CMK (cell line): ENCODE results near the gene ALDH2.
"Not testable (repeated sequence)": the region's sequence is repeated elsewhere in the genome, so short reads cannot be mapped to it uniquely, and the experiment has no call there.

ENCODE experiments used
- DNase-seq: peaks from one replicate; pipeline ENCODE4 v3.0.0-alpha.2; 2010; ENCODE audit warnings: low read depth

Gene ALDH2

DNA sequence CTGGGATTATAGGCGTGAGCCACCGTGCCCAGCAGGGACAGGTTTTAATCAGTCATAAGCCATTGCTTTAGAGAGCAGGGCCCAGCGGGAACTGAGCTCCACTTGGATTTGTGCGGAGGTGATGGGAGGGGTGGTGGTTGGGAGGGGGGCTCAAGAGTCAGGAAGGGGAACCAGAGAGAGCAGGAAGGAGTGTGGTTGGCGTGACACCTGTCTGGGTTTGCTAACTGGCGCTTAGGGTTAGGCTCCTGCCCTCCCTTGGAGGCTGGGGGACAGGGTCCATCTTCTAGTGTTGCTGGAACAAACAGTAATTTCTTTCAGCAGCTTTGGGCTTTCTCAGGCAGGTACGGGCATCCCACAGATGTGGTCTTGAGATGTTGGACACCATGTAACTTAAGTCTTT, 7.5 kb upstream of the ALDH2 start:
- DNase-seq: no peak

DNA sequence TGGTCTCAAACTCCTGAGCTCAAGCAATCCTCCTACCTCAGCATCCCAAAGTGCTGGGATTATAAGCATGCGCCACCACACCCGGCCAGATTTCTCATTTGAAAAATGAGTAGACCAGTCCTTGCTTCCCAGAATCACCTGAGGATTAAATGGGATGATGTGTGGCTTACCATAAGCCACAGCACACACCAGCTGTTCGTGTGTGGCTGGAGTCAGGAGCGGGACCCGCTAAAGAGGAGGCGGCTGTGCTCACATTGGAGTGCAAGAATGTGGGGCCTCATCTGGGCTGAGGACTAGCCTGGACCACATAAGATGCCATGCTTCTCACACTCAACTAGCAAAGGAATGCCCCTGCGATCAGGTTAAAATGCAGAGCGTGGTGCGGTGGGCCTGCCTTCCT, 6.7 kb upstream of the ALDH2 start:
- no peak for DNase-seq

DNA sequence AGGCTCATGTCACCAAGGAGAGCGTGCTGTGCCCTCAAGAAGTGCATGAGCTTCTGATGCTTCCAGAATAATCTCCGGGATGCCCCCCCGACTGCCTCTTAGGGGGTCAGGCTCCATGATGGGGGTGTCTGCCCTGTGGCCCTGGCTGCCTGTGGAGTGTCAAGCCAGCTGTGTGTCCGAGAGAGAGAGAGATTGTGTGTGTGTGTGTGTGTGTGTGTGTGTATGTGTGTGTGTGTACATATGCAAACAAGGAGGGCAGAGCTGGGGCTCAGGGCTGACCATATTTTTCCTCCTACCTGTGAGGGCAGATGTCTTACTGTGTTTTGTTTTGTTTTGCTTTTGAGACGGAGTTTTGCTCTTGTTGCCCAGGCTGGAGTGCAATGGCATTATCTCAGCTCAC, 5.6 kb upstream of the ALDH2 start:
- DNase-seq: no peak

DNA sequence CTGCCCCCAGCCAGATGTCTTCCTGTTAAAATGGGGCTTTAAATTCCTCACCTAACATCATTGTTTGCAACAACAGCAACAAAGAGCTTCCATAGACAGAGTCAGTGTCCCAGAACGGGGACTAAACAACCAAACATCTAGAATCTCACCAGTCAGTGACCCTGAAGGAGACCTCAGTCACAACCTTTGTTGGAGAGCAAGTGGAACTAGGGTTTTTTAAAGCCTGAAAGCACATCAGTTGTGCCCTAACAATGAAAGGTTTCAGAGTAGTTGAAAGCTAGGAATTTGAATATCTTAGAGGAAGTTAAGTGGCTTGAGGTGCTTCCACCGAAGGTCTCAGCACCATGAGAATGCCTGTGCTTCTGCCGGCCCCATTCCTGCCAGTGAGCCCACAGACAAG, 5.0 kb upstream of the ALDH2 start:
- no peak for DNase-seq

DNA sequence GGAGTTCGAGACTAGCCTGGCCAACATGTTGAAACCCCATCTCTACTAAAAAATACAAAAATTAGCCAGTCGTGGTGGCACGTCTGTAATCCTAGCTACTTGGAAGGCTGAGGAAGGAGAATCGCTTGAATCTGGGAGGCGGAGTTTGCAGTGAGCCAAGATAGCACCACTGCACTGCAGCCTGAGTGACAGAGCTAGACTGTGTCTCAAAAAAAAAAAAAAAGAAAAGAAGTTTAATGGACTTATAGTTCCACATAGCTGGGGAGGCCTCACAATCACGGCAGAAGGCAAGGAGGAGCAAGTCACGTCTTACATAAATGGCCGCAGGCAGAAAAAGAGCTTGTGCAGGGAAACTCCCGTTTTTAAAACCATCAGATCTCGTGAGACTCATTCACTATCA, 3.2 kb upstream of the ALDH2 start:
- DNase-seq: not testable (repeated sequence)

DNA sequence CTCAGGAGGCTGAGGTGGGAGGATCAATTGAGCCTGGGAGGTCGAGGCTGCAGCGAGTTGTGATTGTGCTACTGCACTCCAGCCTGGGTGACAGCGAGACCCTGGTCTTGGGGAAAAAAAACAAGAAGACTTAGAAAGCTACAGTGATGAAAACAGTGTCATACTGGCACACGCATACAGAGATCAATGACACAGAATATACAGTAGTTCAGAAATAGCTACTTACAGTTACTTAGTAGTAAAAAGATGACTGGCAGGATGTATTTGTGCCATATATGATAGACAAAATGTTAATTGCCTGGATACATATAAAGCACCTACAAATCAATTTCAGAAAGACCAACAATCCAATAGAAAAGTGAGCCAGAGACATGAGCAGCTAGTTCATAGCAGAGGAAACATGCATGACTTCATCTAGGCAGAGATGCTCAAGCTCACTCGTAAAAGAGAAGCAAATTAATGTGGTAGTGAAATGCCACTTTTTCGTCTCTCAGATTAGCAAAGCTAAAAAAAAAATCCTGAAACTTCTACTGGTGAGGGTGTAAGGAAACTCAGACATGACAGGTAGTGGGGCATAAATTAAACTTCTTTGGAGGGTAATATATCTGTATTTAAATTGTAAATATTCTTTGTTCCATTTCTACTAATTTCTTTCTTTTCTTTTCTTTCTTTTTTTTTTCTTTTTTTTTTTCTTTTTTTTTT, 2.5 kb upstream of the ALDH2 start:
- no peak for DNase-seq

DNA sequence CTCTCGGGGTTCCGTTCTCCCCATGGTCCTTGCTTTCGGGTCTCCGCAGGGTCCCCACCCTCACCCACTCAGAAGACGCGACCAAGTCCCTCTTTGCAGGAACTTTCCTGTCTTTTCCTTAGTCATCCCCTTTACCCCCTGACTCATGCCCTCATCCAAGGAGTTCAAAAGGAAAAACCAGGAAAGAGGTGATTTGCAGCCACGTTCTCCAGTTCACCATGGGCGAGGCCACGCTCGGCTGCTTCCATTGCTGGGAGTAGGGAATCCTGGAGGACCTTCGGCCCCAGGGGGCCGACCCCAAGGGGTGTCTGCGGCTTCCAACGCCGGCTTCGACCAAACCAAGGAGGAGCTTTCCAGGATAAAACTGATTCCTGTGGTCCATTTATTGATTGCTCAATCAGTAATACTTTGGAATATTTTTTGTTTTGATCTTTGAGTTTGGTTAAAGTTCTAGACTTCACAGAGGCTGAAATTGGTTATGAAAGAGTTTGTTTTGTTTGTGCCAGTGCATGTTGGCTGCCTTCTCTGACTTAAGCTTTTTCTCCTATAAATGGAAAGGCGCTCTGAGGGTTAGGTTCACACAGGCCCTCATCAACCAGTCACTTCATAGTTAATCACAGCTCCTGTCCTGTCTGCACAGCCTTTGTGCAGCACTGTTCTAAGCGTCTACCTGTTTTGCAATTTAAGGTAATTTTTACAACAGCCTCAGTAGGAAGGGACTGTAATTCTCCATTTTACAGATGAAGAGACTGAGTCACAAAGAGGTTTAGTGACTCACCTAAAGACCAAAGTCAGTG, 827 bp downstream of the ALDH2 start:
- DNase-seq: no peak

DNA sequence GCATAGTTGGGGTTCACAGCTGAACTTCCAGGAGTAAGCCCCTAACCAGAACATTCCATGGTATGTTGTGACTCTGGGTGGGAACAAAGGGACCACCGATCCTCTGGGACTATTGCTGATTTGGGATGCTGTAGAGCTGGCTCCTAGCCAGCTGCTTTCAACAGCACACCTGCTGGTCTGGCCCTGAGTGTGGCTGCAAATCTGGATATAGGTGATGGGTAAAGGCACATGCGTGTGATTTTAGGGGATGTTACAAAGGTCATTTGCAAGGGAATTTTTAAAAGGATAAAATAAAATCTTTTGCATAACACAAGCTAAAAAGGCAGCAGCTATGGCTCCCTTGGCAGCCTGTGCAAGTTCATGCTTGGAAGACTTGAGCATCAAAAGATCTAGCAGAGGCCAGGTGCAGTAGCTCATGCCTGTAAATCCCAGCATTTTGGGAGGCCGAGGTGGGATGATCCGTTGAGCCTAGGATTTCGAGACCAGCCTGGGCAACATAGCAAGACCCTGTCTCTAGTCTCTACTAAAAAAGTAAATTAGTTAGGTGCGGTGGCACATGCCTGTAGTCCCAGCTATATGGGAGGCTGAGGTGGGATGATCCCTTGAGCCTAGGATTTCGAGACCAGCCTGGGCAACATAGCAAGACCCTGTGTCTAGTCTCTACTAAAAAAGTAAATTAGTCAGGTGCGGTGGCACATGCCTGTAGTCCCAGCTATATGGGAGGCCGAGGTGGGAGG, 1.6 kb downstream of the ALDH2 start:
- DNase-seq: no peak

DNA sequence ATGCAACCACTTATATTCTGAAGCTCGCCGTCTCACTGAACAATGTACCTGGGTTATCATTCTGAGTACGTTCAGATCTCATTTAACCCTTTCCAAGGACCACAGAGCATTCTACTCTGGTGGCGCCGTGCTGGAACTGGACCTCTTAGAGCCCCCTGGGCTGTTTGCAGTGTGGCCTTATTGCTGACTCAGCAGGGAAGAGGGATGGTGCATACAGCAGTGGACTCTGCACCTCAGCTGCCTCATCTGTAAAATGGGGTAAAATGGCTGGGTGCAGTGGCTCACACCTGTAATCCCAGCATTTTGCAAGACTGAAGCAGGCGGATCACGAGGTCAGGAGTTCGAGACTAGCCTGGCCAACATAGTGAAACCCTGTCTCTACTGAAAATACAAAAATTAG, 2.9 kb downstream of the ALDH2 start:
- no peak for DNase-seq

DNA sequence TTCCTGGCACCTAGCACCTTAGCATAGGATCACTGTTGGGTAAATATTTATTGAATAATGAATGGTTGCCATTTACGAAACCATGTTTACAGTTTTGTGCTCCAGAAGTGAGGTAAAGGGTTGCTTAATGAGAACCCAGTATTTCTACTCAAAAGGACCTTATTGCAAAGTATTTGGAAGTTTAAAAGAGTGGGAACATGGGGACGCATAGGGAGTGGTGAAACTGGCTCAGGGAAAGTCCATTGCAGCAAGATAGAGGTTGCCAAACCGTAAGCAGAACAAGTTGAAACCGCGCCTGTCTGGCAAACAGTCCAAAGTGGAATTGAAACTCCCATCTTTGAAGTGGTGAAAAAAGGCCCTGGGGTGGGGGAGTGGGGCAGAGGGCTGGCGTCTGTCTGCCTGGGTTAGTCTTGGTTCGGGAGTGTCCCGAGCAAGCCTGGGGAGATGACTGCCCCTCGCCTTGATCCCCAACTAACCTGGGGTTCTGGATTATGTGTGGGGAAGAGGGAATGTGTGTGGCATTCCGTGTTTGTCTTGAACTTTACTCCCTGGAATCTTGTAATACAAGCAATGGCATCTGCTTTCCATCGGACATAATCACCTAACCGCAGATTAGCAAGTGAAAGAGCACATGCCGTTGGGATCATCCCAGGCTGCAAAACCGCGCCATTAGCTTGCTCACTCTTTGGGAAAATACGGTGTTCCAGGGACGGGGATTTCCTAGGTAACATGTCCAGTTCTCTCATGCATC, 7.2 kb downstream of the ALDH2 start:
- no peak for DNase-seq

DNA sequence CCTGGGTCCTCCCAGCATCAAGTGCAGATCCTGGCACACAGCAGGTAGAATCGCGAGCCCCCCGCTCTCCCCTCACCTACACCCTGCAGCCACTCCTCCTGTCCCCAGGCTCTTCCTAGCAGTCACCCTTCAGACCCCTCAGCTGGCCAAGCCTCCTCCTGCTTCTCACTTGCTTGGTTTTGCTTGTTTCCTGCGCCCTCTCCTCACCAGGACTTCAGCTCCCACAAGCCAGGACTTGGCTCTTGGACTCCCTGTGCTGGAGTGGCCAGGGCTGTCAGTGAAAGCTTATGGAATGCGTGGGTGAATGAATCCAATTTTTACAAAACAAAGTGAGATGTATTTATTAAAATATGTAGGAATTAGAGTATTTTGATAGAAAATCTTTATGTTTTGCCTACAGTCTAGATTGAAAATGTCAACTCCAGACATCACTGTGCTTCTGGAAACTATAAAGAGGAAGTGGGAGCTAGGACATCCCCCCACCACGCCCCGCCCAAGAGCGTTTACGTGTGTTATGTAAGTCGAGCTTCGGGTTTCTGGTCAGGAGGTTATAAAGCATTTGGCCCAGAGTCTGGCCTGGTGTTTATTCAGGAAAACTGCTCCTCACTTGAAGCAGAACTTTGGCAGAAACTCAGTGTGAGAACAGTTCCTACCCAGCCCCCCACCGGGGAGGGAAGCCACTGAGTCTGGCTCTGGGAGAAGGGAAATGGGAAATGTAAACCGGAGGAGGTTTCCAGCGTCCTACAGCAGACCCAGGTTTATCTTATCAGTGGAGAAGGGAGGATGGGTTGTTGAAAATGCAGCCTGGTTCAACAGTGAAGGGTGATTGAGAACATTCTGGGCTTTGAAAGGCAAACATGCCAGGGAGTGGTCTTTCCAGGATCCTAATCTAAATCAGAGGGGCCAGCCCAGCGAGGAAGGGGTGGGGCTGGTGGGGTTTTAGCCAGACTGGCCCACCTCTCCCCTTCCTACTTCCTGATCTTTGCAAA, 8.8 kb downstream of the ALDH2 start:
- peak; percentile 63 for DNase-seq

DNA sequence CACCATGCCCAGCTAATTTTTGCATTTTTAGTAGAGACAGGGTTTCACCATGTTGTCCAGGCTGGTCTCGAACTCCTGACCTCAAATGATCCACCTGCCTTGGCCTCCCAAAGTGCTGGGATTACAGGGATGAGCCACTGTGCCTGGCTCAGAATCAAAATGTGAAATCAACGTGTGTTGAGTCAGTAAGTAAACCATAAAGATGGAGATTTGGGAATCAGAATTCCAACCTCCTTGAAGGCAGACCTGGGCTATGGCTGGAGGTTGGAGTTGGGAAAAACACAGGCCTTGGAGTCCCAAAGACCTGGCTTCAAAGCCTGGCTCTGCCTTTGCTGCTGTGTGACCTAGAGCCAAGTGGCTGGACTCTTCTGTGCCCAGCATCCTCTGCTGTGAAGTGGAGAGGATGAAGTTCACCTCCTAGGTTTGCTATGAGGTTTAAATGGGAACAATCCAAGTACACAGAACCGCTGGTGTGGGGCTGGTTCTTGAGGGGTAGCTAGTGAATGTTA, 10.2 kb downstream of the ALDH2 start:
- DNase-seq: no peak

DNA sequence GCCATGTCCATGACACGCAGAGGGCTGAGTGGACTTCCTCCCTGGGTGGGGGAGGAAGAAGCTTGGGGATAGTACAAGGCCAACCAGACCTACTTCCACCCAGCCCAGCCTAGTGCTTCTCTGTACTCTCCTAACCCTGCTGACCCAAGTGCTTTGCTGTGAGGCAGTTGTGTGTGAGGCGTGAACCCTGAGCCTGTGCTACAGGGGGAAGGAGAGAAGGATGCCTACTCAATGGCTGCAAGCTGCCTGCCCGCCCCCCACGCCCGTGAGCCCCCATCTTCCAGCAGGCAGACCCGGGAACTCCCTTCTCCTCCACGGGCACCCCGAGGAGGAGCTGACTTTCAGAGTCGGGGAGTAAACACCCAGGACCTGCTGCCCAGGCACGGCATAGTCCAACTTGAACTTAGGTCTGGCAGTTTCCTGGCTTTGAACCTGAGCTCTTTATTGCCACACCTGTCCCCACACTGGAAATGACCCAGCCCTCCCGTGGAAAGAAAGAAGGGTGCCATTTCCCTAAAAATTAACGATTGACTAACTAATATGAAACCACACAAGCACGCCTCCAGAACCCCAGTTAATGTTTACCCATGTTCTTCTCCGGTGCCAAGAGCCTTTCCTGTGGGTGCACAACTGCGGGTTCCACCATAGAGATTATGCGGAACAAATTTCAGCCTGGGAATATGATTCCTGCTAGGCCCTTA, 10.8 kb downstream of the ALDH2 start:
- DNase-seq: no peak

DNA sequence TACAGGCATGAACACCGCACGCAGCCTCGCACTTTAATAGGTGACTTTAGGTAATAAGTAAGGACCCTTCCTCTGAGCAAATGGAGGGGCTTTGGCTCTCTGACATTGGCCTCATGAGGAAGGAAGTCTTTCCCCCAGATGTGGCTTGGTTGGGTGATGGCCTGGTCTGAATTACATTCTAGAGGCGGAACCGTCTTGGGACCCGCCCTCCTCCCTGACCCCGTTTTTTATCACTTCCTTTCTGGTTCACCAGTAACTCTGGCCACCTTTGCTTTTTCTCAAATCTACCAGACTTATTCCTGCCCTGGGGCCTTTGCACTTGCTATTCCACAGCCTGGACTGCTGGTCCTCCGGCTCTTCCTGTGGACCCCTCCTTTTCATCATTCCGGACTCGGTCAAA, 13.4 kb downstream of the ALDH2 start:
- no peak for DNase-seq

DNA sequence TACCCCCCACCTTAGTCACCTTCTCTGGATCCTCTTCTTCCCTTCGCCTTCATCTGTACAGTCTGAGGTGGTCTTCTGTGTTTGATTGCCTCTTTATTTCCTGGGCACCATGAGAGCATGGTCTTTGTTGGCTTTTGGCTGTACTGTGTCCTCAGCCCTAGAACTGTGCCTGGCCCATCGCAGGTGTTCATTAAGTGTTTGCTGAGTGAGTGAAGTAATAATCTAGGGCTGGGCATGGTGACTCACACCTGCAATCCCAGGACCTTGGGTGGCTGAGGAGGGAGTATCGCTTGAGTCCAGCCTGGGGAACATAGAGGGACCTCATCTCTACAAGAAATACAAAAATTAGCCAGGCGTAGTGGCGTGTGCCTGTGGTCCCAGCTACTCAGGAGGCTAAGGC, 13.9 kb downstream of the ALDH2 start:
- DNase-seq: no peak

DNA sequence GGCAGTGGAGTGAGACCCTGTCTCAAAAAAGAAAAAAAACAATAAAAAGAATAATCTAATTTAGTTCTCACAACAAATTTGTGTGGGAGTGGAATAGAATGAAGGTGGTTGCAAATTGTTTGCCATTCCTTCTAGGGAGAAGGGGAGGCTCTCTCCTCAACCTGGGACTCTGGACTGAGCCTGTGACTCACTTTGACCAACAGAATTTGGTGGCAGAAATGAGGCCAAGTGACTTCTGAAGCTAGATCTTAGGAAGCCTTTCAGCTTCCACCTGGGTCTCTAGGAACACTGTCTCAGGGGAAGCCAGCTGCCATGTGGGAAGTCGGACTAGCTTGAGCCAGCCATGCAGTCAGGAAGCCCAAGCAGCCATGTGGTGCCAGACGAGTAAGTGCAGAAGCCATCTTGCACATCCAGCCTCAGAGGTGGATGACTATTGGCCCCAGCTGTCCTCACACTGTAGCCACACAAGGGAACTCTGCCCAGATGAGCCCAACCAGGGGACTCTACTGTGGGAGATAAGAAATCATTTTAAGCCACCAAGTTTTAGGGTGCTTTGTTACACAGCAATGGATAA, 14.4 kb downstream of the ALDH2 start:
- no peak for DNase-seq

DNA sequence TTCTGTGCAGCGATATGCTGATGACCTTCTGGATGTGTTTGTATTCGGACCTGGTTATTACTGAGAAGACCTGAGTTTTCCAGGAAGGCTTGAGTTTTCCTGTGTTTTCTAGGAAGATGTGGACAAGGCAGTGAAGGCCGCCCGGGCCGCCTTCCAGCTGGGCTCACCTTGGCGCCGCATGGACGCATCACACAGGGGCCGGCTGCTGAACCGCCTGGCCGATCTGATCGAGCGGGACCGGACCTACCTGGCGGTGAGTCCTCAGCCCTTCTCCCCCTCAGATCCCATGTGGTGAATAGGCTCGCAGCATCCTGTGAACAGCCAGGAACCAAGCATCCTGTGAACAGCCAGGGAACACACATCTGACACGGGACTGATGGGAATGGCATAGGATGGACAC, 16.3 kb downstream of the ALDH2 start:
- DNase-seq: no peak

DNA sequence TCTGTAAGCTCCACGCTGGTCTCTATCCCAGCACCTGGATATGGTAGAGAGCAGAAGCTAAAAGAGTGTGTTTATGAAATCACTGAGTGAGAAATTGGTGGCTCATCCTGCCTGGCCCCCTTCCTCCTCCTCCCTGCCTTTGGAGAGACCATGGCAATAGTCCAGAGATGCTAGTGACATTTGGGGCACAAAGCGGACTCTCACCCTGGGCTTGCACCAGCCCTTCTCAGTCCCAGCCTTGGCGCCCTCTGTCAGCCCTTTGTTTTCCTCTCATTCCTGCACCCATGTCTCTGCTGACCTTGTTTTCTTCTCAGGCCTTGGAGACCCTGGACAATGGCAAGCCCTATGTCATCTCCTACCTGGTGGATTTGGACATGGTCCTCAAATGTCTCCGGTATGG, 18.2 kb downstream of the ALDH2 start:
- no peak for DNase-seq

DNA sequence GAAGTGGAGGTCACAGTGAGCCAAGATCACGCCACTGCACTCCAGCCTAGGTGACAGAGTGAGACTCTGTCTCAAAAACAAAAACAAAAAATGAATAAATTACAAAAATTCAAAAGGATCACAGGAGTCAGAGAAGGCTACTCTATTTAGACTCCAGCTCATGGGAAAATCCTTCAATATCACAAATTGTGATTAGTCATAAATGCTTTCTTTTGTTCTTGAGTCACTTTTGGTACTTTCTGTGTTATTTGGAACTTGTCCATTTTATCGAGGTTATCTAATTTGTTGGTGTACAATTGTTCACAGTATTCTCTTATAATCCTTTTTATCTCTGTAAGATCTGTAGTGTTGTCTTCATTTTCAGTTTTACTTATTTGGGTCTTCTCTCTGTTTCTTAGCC, 18.9 kb downstream of the ALDH2 start:
- no peak for DNase-seq

DNA sequence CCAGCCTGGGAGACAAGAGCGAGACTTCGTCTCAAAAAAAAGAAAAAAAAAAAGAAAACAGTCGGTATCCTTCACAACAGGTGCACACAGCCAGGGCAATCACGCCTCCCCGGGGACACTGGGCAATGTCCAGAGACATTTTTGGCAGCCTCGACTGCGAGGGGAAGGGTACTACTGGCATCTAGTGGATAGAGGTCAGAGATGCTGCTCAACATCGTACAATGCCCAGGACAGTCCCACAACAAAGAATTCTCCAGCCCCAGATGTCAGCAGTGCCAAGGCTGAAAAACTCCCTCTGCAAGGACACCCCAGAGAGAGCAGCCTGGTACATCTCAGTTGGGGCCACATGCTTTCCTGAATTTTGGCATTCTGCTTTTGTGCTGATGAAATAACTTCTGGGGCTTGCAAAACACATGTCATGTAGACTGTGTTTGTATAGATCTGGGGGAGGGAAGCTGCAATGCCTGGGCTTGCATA, 21.5 kb downstream of the ALDH2 start:
- DNase-seq: no peak
